ENCODE measurements around the gene GCDH.
A peak's percentile ranks its signal among the peaks of the same experiment; 100 is the strongest.

The GCDH gene

GRCh38 chr19:12875086-12875485 lies 15.9 kb upstream of the GCDH start (continued):
- TF ChIP-seq ZNF565 (CRISPR knock-in tag; conservative IDR thresholded peaks at IDR 0.05; ENCODE audit: low read depth) (no peak), CSDC2 (CRISPR knock-in tag; IDR thresholded peaks at IDR 0.05) (no peak), OSR1 (CRISPR knock-in tag; IDR thresholded peaks at IDR 0.05) (no peak), ZFP30 (CRISPR knock-in tag; IDR thresholded peaks at IDR 0.05) (no peak), POU6F1 (CRISPR knock-in tag; IDR thresholded peaks at IDR 0.05; ENCODE audit: borderline replicate concordance, low read depth) (no peak), ISL1 (CRISPR knock-in tag; IDR thresholded peaks at IDR 0.05) (no peak), TOX (CRISPR knock-in tag; IDR thresholded peaks at IDR 0.05; ENCODE audit: borderline replicate concordance) (no peak), ZNF8 (CRISPR knock-in tag; IDR thresholded peaks at IDR 0.05) (no peak), ESRRG (CRISPR knock-in tag; IDR thresholded peaks at IDR 0.05) (no peak), BACH2 (CRISPR knock-in tag; IDR thresholded peaks at IDR 0.05; ENCODE audit: borderline replicate concordance) (no peak)

GRCh38 chr19:12880551-12881171 lies 10.3 kb upstream of the GCDH start:
- peak; percentile 73 for ATAC-seq
- TF ChIP-seq ZNF8 (CRISPR knock-in tag; IDR thresholded peaks at IDR 0.05) = no peak
- TF ChIP-seq, protein P1, sequence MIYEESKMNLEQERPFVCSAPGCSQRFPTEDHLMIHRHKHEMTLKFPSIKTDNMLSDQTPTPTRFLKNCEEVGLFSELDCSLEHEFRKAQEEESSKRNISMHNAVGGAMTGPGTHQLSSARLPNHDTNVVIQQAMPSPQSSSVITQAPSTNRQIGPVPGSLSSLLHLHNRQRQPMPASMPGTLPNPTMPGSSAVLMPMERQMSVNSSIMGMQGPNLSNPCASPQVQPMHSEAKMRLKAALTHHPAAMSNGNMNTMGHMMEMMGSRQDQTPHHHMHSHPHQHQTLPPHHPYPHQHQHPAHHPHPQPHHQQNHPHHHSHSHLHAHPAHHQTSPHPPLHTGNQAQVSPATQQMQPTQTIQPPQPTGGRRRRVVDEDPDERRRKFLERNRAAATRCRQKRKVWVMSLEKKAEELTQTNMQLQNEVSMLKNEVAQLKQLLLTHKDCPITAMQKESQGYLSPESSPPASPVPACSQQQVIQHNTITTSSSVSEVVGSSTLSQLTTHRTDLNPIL (CRISPR knock-in tag; IDR thresholded peaks at IDR 0.05; ENCODE audit: low read depth) = no peak
- TF ChIP-seq BACH2 (CRISPR knock-in tag; IDR thresholded peaks at IDR 0.05; ENCODE audit: borderline replicate concordance) = no peak
- no peak for TF ChIP-seq CSDC2 (CRISPR knock-in tag; IDR thresholded peaks at IDR 0.05)
- no peak for TF ChIP-seq RARB (CRISPR knock-in tag; IDR thresholded peaks at IDR 0.05)
- TF ChIP-seq ZFP30 (CRISPR knock-in tag; IDR thresholded peaks at IDR 0.05) = no peak
- TF ChIP-seq PPARA (CRISPR knock-in tag; IDR thresholded peaks at IDR 0.05; ENCODE audit: borderline replicate concordance) = no peak
- no peak for TF ChIP-seq OSR1 (CRISPR knock-in tag; IDR thresholded peaks at IDR 0.05)
- no peak for TF ChIP-seq PATZ1 (CRISPR knock-in tag; IDR thresholded peaks at IDR 0.05; ENCODE audit: borderline replicate concordance)
- no peak for TF ChIP-seq ZC3H10 (CRISPR knock-in tag; IDR thresholded peaks at IDR 0.05)
- TF ChIP-seq, protein P2, sequence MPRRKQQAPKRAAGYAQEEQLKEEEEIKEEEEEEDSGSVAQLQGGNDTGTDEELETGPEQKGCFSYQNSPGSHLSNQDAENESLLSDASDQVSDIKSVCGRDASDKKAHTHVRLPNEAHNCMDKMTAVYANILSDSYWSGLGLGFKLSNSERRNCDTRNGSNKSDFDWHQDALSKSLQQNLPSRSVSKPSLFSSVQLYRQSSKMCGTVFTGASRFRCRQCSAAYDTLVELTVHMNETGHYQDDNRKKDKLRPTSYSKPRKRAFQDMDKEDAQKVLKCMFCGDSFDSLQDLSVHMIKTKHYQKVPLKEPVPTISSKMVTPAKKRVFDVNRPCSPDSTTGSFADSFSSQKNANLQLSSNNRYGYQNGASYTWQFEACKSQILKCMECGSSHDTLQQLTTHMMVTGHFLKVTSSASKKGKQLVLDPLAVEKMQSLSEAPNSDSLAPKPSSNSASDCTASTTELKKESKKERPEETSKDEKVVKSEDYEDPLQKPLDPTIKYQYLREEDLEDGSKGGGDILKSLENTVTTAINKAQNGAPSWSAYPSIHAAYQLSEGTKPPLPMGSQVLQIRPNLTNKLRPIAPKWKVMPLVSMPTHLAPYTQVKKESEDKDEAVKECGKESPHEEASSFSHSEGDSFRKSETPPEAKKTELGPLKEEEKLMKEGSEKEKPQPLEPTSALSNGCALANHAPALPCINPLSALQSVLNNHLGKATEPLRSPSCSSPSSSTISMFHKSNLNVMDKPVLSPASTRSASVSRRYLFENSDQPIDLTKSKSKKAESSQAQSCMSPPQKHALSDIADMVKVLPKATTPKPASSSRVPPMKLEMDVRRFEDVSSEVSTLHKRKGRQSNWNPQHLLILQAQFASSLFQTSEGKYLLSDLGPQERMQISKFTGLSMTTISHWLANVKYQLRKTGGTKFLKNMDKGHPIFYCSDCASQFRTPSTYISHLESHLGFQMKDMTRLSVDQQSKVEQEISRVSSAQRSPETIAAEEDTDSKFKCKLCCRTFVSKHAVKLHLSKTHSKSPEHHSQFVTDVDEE (CRISPR knock-in tag; IDR thresholded peaks at IDR 0.05) = no peak
- TF ChIP-seq, protein P3, sequence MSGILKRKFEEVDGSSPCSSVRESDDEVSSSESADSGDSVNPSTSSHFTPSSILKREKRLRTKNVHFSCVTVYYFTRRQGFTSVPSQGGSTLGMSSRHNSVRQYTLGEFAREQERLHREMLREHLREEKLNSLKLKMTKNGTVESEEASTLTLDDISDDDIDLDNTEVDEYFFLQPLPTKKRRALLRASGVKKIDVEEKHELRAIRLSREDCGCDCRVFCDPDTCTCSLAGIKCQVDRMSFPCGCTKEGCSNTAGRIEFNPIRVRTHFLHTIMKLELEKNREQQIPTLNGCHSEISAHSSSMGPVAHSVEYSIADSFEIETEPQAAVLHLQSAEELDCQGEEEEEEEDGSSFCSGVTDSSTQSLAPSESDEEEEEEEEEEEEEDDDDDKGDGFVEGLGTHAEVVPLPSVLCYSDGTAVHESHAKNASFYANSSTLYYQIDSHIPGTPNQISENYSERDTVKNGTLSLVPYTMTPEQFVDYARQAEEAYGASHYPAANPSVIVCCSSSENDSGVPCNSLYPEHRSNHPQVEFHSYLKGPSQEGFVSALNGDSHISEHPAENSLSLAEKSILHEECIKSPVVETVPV (CRISPR knock-in tag; IDR thresholded peaks at IDR 0.05) = no peak
- no peak for TF ChIP-seq ISL1 (CRISPR knock-in tag; IDR thresholded peaks at IDR 0.05)

GRCh38 chr19:12881172-12881808 lies 9.7 kb upstream of the GCDH start, which contains the start of gene DNASE2:
Gene DNASE2, minus strand, starts transcription at chr19:12881449. Its CDS starts 74 bp downstream, at chr19:12881375.
- peak; percentile 93 for ATAC-seq
- no peak for TF ChIP-seq ZNF8 (CRISPR knock-in tag; IDR thresholded peaks at IDR 0.05)
- TF ChIP-seq ZFP3 (CRISPR knock-in tag; IDR thresholded peaks at IDR 0.05) = no peak
- no peak for TF ChIP-seq GLIS3 (CRISPR knock-in tag; IDR thresholded peaks at IDR 0.05)
- no peak for TF ChIP-seq PPARA (CRISPR knock-in tag; IDR thresholded peaks at IDR 0.05; ENCODE audit: borderline replicate concordance)
- no peak for TF ChIP-seq OSR1 (CRISPR knock-in tag; IDR thresholded peaks at IDR 0.05)
- TF ChIP-seq BACH2 (CRISPR knock-in tag; IDR thresholded peaks at IDR 0.05; ENCODE audit: borderline replicate concordance) = no peak
- TF ChIP-seq ISL1 (CRISPR knock-in tag; IDR thresholded peaks at IDR 0.05) = no peak
- no peak for TF ChIP-seq TCF4 (CRISPR knock-in tag; IDR thresholded peaks at IDR 0.05; ENCODE audit: borderline replicate concordance)
- TF ChIP-seq ARNTL (CRISPR knock-in tag; IDR thresholded peaks at IDR 0.05; ENCODE audit: borderline replicate concordance, low read depth) = no peak
- TF ChIP-seq ESRRG (CRISPR knock-in tag; IDR thresholded peaks at IDR 0.05) = no peak
- TF ChIP-seq, protein P3 (CRISPR knock-in tag; IDR thresholded peaks at IDR 0.05) = no peak
- TF ChIP-seq RARB (CRISPR knock-in tag; IDR thresholded peaks at IDR 0.05) = no peak
- no peak for TF ChIP-seq ZFP30 (CRISPR knock-in tag; IDR thresholded peaks at IDR 0.05)
